GM12865 (cell line): ENCODE data around the gene IGFL1.
"Not testable (repeated sequence)": the region's sequence is repeated elsewhere in the genome, so short reads cannot be mapped to it uniquely, and the experiment has no call there.

ENCODE experiments used
- DNase-seq: peaks from one replicate; pipeline ENCODE4 v3.0.0; 2010; ENCODE audit warnings: low read depth
- H3K4me3 ChIP-seq: 2 replicates; pipeline ENCODE4 v1.5.1; 2011; ENCODE audit warnings: mild to moderate bottlenecking, low read depth, low read length, control low read depth
- TF ChIP-seq, protein P1 (sequence below): IDR thresholded peaks from 2 replicates; pipeline ENCODE4 v1.5.1; 2011; ENCODE audit warnings: low read length, control low read depth, low read depth, inconsistent platforms; ENCODE audit not compliant: insufficient read depth; ENCODE audit errors: missing control alignments

IGFL1 gene

DNA sequence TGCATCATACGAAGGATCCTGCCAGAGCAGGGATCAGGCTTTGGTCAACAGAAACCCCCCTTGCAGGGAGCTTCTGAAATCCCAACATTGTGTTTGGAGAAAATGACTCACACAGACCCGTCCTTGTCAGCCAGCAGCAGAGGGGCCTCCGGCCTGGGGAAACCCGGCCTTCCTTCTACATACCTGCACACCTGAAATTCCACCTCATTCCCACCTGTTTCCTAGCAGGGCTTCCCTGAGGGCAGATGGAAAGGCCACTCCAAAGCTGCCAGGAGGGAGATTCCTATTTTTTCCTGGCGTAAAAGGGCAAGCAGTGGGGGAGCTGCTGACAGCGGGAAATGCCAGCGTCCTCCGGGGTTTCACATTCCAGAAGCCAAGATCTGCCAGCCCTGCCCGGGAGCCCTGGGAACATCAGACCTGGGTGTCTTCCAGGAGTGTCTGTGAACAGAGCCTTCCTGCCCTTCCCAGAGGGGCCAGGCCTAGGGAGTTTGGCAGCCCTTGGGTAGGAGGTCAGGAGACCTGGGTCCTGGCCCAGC, 3.0 kb upstream of the IGFL1 start:
- no peak overlapping the region for H3K4me3 ChIP-seq
- DNase-seq: no peak
- TF ChIP-seq, protein P1, sequence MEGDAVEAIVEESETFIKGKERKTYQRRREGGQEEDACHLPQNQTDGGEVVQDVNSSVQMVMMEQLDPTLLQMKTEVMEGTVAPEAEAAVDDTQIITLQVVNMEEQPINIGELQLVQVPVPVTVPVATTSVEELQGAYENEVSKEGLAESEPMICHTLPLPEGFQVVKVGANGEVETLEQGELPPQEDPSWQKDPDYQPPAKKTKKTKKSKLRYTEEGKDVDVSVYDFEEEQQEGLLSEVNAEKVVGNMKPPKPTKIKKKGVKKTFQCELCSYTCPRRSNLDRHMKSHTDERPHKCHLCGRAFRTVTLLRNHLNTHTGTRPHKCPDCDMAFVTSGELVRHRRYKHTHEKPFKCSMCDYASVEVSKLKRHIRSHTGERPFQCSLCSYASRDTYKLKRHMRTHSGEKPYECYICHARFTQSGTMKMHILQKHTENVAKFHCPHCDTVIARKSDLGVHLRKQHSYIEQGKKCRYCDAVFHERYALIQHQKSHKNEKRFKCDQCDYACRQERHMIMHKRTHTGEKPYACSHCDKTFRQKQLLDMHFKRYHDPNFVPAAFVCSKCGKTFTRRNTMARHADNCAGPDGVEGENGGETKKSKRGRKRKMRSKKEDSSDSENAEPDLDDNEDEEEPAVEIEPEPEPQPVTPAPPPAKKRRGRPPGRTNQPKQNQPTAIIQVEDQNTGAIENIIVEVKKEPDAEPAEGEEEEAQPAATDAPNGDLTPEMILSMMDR: no peak

DNA sequence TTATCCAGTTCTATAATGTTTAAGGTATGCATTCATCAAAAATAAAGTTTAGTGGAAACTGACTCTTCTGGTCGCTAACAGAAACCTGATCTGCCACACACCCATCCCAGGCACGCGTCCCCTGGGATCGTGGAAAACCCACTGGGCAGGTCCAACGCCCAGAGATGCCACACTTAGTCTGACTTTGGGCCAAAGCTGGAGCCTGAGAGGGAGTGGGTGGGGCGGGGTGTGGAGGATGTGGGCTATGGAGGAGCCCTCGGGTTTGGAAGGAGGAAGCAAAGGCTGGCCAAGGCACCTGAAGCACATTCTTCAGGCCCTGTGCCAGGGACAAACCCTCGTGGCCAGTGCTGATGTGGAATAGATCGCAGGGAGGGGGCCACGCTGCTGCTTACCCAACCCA, 2.5 kb downstream of the IGFL1 start:
- TF ChIP-seq, protein P1: no peak
- DNase-seq: no peak
- no peak overlapping the region for H3K4me3 ChIP-seq

DNA sequence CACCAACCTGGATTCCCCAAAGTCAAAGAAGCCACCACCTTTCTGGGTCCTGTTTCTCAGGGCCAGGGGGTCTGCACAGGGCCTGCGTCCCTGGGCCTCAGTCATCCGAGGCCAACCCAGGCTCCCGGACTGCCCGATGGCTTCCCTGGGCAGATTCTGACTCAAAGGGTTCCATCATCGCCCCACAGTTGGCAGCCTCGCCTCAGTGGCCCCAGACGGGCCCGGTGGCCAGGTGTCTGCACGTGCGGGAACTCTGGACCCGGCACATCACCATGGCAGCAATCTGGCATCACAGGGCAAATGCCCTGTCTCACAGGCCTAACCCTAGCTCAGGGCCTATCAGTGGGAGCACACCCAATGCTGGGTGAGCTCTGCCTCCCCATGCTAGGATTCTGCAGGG, 2.9 kb downstream of the IGFL1 start:
- H3K4me3 ChIP-seq: no peak overlapping the region
- TF ChIP-seq, protein P1: no peak
- DNase-seq: no peak

DNA sequence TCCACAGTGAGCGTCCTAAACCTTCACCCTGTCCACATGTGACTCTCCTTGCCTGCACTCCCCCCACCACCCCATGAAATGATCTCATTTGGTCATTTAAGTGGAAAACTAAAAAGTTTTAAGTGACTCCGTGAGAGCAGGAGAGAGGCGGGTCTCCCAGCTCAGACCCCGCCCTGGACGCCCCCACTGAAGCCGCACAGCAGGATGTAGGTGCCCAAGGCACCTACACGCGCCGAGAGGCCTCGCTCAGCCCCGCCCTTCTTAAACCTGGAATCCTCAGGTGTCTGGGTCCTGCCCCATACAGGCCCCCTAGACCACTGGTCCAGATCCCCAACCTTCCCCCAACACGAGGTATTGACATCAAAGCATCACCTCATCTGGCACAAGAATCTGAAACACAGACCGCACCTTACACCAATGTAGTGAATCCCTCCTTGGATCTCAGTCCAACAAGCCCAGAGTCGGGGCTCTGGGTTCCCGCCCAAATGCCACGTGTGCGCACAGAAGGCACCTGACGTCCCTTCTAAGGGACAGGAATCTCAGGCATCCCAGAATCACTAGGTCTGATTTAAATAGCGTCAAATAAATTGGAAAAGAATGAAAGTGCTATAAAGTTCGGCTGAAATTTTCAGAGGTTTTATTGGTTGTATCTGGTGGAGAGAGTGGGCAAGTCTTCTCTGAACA, 3.5 kb downstream of the IGFL1 start:
- no peak for DNase-seq
- TF ChIP-seq, protein P1: no peak
- H3K4me3 ChIP-seq: no peak overlapping the region

DNA sequence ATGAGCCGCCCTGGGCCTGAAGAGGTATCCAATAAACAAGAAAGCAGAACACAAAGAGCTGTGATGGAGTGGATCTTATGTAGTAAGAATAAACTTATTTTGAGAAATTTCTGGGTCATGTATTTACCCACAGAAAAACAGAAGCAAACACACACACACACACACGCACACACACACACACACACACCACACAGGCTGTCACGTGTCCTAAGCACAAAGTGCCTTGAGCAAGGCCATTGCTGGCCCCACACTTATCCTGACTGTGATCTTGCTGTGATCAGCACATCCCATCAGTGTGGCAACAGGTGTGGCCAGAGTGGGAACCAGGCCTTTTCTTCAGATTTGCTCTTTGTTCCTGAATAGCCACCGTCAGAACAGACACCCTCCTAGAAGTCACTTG, 4.3 kb downstream of the IGFL1 start:
- H3K4me3 ChIP-seq, DNase-seq: not testable (repeated sequence)

DNA sequence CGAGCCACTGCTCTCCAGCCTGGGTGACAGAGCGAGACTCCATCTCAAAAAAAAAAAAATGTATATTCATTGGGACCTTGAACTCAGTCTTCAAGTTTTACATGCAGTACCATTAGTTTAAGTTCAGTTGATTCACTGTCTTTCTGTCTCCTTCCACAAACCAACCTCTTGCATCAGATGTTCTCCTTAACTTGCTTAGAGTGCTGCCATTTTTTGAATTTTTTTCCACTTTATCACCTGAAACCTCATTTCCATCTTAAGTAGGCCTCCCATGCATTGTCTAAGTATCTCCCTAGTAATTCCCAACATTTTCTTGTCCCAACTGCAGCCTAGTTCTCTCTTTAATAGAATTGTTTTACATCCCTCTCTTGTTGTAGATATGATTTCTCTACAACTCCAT, 8.6 kb downstream of the IGFL1 start:
- DNase-seq: not testable (repeated sequence)

DNA sequence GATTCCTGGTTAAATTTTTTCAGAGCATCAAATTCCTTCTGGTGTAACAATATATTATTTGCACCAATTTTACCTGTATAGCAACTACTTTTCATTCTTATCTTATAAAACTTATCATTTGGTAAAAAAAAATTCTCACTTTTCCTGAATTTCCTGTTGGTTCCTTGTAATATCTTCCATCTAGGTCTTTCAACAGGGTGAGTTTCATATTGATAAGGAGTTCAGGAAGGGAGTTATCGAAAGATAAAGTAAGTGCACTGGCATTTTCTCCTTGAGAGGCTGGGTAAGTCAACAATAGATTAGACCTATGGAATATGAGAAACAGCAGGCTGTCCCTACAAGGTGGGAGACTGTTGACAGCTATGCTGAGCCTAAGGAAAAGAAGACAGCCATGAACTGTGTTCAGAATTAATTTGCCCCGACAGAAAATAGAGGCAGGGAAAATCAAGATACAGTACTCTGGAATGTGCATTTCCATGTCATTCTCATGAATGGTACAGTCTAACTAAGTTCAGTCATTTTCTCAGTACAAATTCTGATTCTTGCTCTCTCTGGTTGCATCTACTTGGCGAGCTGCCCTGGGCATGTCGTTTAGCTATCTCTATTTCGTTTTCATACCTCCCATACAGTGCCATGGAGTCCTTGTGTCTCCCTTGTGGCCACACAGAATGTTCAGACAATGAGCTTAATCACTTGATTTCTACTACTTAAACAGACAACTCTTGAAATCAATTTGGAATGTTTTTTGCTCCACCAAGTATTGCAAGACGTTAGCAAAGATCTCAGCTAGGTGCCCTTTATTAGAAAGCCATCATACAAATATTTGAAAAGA, 9.9 kb downstream of the IGFL1 start:
- no peak for DNase-seq
- TF ChIP-seq, protein P1: no peak

More for the DNA sequence above, 8.6 kb downstream of the IGFL1 start:
- H3K4me3 ChIP-seq: not testable (repeated sequence)

More for the DNA sequence above, 9.9 kb downstream of the IGFL1 start:
- H3K4me3 ChIP-seq: no peak overlapping the region
